Measurements from ENCODE around the gene PCBP1.
"Not testable (repeated sequence)": the region's sequence is repeated elsewhere in the genome, so short reads cannot be mapped to it uniquely, and the experiment has no call there.

GRCh38 chr2:70134323-70134983, 47.2 kb downstream of the PCBP1 start:
- TF ChIP-seq POLR2AphosphoS5 (IDR thresholded peaks at IDR 0.05; ENCODE audit: insufficient read depth in 1 of 2, low read depth in 1 of 2); CTCF (IDR thresholded peaks at IDR 0.05): not testable (repeated sequence)

All from vagina (tissue), 2 donors.